ENCODE measurements around the gene REV1. TPM values are rescaled to one million over a fixed set of nuclear protein-coding genes. Genes with fewer than 3 reads are reported as not detected.

The REV1 gene
- total and polyA plus RNA-seq, 4 donors: 4.0 to 37.7 (median 16.2) TPM

GRCh38 chr2:99354070-99354469 is 135.7 kb downstream of the REV1 start:
- Histone ChIP-seq H3K27me3 (ENCODE audit: control insufficient read depth in 4 of 4, insufficient read depth in 4 of 4, low read length in 3 of 4) (no peaks in the 10 kb centered on the region), H3K27ac (ENCODE audit: low read depth in 1 of 2, low read length in 2 of 2) (no peak overlapping the region), H3K36me3 (ENCODE audit: control insufficient read depth in 4 of 4, insufficient read depth in 3 of 4, low read depth in 1 of 4, low read length in 3 of 4) (no peaks in the 10 kb centered on the region), H3K9me3 (ENCODE audit: control insufficient read depth in 4 of 4, low read length in 3 of 4) (no peaks in the 10 kb centered on the region), H3K4me3 (ENCODE audit: low read depth in 1 of 3, low read length in 3 of 3) (no peak overlapping the region), H3K4me1 (ENCODE audit: control insufficient read depth in 4 of 4, insufficient read depth in 4 of 4, low read length in 3 of 4) (peaks cover 0 to 1% (median 0%) of the 10 kb centered on the region in 4 donors), H3K9ac (ENCODE audit: low read depth in 1 of 2, low read length in 2 of 2) (no peak overlapping the region)
- DNase-seq (ENCODE audit: low spot score): no peak
- TF ChIP-seq TAF1 (conservative IDR thresholded peaks at IDR 0.05): no peak
- TF ChIP-seq CTCF (IDR thresholded peaks at IDR 0.05; ENCODE audit: low read depth, low read length, missing input control): no peak
- no peak for TF ChIP-seq FOXA2 (IDR thresholded peaks at IDR 0.05)
- no peak for TF ChIP-seq JUND (IDR thresholded peaks at IDR 0.05)
- TF ChIP-seq ZBTB33 (IDR thresholded peaks at IDR 0.05): no peak
- TF ChIP-seq HNF4G (IDR thresholded peaks at IDR 0.05): no peak
- no peak for TF ChIP-seq FOXA1 (IDR thresholded peaks at IDR 0.05)
- TF ChIP-seq NR2F2 (IDR thresholded peaks at IDR 0.05): no peak
- TF ChIP-seq EGR1 (IDR thresholded peaks at IDR 0.05; ENCODE audit: low read depth in 2 of 2): no peak
- no peak for TF ChIP-seq ATF3 (IDR thresholded peaks at IDR 0.05)
- no peak for TF ChIP-seq RXRA (IDR thresholded peaks at IDR 0.05)
- no peak for TF ChIP-seq RAD21 (IDR thresholded peaks at IDR 0.05)
- no peak for TF ChIP-seq SP1 (IDR thresholded peaks at IDR 0.05)
- WGBS: 95% methylated on average over 1 of the region's 1 CpG

Other genes with a start within 250 kb of the REV1 start
- gene LYG2, start 234.4 kb downstream of the REV1 start, total RNA-seq: not detected
- gene LYG2, start 234.4 kb downstream of the REV1 start, polyA plus RNA-seq: under 1 TPM in 1 of 2 donors, not detected in 1; 0.31 TPM
- gene LYG1, start 188.8 kb downstream of the REV1 start, total RNA-seq: under 1 TPM; 0.14 to 0.59 TPM
- under 1 TPM; 0.52 to 0.85 TPM for gene LYG1, start 188.8 kb downstream of the REV1 start, polyA plus RNA-seq
- 10 to 100 TPM; 24.3 to 27.5 TPM for gene TXNDC9, start 153.7 kb downstream of the REV1 start, total RNA-seq
- gene TXNDC9, start 153.7 kb downstream of the REV1 start, polyA plus RNA-seq: 10 to 100 TPM; 12.5 to 17.6 TPM
- gene EIF5B, start 152.6 kb downstream of the REV1 start, total RNA-seq: 10 to 100 TPM; 21.1 to 23.7 TPM
- gene EIF5B, start 152.6 kb downstream of the REV1 start, polyA plus RNA-seq: 10 to 100 TPM; 10.2 to 14.4 TPM

All from liver (tissue), 9 donors.